HG02840 (cell line): ENCODE data around the gene HOXA6.

Source experiments
- ATAC-seq: cut with Tn5 transposase; IDR thresholded peaks from one replicate; pipeline ENCODE4 v1.9.1; 2021; ENCODE audit warnings: mild to moderate bottlenecking, moderate library complexity, moderate number of reproducible peaks; ENCODE audit not compliant: unreplicated experiment, low FRiP score

HOXA6 gene

GRCh38 chr7:27113991-27114769 lies 33.4 kb downstream of the HOXA6 start:
- no peak for ATAC-seq

GRCh38 chr7:27112955-27113949 lies 34.3 kb downstream of the HOXA6 start:
- ATAC-seq = no peak

DNA sequence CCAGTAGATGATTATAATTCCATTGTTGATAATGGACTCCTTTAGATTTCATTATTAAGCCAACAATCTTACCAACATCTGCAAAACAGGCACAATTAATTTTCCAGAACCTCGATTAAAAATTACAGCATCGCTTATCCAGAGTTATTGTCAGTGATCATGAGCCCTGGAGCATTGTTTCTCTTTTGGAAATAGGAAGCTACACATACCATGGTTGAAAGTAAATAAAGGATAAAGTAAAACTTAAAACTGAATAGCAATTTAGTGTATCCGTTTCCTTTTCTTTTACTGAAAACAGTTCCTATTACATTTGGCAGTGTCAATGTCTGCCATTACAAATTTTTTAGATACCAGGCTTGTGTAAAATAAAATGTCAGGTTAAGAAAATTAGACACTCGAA lies 35.2 kb downstream of the HOXA6 start:
- ATAC-seq = no peak

DNA sequence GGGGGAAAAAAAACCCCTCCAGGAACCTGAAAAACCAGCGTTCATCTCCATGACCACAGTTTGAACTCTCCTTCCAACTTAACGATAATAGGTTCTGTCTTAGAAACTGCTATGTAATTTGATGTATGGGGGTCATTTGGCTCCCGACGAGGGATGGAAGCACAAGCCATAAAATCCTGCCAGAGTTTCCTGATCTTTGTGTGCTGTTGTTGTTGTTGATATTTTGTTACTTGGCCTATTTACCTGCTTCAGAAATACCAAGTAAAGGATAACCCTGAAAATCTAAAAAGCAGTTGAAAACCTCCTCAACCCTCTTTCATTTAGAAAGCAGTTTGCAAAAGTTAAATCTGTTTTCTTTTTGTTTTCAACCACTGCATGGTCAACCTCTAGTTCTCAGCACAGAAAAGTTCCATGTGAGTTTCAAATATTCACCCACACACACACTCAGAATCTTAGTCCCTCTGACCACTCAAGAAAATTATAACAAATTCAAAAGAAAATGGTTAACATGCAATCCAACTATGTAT lies 35.8 kb downstream of the HOXA6 start:
- ATAC-seq = no peak

DNA sequence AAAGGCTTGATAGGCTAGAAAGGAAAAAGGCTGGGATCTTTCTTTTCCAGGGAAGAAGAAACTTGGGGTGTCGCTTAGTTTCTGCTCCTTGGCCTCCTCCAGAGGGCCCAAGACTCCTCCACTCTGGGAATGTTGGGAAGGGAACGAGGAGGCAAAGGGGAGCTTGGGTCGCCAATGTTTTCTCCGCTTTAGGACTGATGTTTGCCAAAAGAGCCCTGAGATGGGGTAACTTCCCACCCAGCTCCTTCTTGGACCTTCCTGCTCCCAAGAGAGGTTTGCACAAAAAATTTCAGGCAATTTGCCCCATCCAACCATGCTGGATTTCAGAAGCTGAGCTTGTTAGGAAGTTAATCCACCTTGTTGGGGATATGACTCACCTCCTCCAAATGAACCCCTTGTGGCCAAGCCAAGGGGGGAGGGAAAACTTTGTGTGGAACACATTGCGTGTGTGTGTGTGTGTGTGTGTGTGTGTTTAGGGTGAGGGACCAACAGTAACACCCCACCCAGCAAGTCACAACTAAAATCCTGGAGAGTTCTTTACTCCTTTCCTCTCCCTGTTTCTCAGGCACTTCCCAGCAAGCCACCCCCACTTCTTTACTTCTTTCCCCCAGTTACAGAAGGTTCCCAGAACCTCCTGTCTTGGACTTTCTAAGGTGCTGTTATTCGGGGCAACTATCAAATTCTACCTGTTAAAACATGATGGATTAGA lies 36.4 kb downstream of the HOXA6 start:
- no peak for ATAC-seq

DNA sequence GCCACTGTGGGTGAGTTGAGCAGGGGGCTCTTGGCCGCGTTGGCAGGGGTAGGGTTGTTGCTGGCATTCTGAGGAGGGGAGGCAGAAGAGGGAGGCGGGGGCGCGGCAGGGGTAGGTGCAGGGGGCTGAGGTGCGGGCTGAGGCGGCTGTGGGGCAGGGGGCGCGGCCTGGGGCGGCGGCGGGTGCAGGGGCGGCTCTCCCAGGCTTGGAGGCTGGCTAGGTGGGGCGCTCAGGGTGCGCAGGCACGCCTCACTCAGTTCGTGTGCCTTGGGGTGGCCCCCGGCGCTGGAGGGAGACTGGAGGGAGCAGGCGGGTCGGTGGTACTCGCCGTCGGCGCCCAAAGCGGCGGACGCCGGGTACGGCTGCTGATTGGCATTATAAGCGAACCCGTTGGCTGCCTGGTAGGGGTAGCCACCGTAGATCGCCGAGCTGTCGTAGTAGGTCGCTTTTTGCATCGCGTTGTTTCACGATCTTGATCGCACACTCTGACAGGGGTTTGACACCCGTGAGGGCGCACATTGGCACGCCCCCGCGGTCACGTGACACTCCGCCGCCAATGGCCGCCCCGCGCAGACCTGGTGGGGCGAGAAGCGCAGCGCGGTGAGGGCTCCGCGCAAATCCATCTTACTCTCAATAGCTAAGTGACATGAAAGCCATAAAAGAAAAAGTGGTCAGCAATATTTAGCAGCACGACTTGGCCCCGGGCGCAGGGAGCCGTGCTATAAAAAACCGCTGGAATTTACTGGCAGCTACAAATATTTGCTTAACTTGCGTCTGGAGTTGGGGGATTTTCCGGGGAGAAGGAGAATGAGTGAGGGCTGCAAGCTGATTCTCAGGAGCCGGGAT lies 37.2 kb downstream of the HOXA6 start:
- ATAC-seq = no peak

- ATAC-seq = no peak
Measured at GRCh38 chr7:27109466-27110185, 37.9 kb downstream of the HOXA6 start.

GRCh38 chr7:27108390-27109127 lies 39.0 kb downstream of the HOXA6 start:
- no peak for ATAC-seq

DNA sequence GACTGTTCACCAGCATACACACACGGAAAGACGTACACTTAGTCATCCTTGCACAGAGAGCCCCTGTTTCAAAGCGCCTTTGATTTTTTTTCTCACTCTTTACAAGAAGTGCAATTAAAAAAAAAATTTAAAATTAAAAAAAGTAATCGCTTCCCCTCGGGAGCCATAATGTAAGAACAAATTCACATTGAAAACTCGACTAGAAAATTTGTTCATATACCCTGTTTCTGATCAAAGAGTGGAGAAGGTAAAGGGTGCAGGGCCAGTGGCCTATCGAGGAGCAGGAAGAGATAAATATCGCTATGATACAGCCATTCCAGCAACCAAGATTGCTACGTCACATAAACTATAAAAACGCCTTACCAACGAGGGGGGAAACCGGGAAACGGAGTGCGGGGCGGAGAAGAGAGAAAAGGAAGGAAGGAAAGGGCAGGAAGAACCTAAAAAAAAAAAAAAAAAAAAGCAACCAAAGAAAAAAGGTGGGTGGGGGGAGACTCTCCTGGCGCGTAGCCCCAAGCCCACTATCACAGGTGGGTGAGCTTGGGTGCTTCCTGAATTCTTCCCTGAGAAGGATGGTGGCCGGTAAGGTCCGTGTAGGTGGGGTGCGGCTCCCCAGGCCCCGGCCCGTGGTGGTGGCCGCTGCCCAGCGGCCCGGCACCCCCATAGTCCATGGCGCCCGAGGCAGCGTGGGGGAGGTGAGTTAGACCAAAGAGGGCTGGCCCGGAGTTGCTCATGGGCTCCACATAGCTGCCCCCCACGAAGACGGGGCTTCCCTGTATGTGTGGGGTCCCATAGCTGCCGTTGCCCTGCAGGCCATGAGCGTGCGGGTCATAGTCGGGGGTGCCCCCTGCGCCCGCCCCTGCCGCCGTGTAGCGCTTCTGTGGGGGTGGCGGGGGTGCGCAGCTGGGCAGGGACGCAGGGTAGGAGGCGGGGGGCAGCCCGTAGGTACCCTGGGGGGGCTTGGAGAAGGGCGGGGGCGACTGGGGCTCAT lies 39.9 kb downstream of the HOXA6 start:
- no peak for ATAC-seq

DNA sequence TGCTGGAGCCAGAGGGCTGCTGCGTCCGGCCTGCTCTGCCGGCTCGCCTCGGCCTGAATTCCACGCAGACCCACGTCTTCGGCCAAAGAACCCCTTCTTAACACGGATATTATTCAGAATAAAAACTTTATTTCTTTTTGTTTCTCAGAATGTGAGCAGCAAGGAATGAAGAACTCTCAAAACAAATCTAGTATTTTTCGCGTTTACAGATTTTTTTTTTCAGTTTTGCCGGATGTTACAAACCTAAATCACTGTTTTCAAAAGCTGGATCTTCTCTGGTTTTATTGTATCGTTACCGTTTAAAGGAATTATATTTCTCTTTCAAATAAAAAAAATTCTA lies 40.7 kb downstream of the HOXA6 start:
- ATAC-seq = no peak

DNA sequence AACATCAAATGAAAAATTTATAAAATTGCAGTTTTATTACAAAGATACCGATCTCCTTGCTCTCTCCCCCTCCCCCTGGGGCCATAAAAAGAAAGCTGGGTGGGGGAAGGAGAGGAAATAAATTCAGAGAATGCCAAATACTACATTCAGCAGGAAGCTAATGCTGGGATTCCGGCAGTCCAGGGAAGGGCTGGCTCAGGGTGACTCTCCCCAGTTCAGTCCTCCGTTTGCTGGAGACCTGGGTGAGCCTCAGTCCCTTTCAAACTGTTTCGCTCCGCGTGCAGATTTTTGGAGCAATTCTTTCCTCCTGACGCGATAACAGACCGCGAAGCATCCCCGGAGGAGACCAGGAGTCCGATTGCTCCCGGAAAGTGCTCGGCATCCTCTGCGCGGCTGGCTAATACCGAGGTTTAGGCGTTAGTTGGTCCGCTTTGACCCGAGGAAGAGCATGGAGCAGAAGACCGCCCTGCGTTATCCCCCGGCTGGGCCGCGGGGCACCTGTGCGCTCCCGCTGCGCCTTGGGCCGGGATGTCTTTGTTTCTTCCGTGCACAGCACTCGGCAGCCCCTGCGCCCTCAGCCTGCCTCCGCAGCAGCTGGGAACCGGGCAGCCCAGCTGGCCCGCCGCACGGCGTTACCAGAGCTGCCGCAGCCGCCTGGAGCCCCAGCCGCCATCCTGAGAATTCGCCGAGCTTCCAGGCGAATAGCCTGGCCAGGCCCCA lies 41.2 kb downstream of the HOXA6 start:
- no peak for ATAC-seq

DNA sequence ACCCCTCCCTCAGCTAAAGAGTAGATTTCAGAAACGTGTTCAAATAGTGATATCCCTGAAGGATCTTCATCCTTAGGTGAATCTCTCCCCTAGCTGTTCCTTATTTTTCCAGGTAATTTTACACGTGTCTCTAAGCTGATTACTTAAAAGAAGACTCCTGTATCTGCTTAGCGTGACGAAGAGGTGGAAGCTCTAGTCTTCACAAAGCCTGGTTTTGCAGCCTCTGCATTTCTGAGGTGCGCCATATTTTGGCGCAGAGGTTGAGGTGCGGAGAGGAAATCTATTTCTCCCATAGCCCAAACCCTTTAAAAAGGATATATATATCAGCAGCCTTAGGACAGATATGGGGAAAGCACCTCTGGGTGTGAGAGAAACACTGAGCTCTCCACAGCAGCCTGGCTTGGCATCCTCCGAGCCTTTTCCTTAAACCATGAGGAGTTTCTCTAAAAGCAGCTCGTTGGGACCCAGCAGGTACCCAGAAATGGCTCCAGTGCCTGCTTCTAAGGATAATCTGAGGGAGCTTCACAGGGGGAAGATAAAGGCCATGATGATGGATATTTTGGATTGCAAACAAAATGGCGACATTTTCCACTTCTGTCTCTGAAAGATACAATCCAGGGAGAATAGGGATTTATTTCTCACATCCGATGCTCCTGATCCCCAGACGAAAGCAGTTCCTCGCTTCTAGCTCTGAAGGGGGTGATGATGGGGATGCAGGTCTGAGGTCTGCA lies 42.1 kb downstream of the HOXA6 start:
- ATAC-seq = no peak

DNA sequence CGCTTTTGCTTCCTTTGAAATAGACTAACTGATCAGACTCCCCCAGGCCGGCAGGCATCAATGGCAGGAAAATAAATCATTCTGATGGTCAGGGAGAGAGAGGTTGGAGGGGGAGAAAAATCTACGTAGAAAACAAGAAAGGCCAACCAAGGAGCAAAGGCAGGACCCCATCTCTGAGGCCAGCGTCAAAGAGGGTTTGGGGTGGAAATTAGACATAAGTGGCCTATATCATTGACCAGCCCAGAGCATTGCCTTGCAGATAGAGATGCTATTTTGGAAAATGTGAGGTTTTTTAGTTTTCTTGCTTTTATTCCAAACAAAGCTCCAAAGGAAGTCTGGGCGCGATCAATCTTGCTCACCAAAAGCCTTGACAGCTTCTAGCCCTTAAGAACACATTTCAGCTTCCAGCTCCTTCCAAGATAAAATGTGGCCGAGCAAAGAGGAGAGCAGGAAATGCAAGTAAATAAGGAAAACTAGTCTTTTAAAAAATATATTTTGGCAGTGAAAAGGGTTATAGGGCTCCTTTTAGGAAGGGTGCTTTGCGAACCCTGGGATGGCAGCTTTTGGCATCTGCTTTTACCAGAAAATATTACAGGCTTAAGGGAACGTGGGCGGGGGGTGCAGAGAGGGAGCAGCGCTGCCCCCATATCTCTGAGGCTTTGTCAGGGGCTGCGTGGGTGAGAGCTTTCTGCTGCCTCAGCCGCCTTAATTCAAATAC lies 43.1 kb downstream of the HOXA6 start:
- ATAC-seq = no peak

DNA sequence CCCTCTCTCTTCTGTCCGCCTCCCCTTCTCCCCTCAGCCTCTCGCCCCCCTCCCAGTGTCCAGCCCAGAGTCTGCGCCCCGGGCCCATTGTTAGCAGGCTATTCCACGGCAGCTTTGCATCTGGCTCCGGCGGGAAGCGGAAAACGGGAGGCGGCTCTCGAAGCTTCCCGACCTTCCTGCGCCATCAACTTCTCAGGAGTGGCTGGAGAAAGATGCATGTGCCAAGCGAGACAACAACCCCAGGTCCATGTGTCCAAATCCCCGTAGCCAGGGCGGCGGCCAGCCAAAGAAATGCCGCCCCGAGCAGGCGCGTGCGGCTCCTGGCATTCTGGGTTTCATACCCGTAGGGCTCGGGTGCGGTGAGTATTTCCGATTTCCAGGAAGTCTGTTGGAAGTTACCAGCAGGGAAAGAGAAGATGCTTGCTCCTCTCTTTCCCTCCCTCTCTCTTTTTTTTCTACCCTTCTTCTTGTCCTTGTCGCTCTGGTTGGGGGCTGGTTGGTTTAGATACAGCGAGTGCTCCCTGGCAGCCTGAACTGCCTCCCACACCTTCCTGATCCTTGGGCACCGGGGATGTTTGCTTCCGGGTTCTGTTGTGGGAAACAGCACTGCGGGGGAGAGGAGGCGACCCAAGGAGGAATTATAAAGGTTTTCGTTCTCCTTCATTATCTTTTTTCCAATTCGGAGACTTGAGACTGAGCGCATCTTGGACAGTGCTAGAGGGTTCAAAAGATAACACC lies 43.9 kb downstream of the HOXA6 start:
- no peak for ATAC-seq
